GM21515 (cell line): ENCODE measurements around the gene CCDC88A.
"Not testable (repeated sequence)": the region's sequence is repeated elsewhere in the genome, so short reads cannot be mapped to it uniquely, and the experiment has no call there.

Source experiments
- ATAC-seq: cut with Tn5 transposase; IDR thresholded peaks from one replicate; pipeline ENCODE4 v1.9.1; 2021; ENCODE audit not compliant: unreplicated experiment

CCDC88A gene, protein sequence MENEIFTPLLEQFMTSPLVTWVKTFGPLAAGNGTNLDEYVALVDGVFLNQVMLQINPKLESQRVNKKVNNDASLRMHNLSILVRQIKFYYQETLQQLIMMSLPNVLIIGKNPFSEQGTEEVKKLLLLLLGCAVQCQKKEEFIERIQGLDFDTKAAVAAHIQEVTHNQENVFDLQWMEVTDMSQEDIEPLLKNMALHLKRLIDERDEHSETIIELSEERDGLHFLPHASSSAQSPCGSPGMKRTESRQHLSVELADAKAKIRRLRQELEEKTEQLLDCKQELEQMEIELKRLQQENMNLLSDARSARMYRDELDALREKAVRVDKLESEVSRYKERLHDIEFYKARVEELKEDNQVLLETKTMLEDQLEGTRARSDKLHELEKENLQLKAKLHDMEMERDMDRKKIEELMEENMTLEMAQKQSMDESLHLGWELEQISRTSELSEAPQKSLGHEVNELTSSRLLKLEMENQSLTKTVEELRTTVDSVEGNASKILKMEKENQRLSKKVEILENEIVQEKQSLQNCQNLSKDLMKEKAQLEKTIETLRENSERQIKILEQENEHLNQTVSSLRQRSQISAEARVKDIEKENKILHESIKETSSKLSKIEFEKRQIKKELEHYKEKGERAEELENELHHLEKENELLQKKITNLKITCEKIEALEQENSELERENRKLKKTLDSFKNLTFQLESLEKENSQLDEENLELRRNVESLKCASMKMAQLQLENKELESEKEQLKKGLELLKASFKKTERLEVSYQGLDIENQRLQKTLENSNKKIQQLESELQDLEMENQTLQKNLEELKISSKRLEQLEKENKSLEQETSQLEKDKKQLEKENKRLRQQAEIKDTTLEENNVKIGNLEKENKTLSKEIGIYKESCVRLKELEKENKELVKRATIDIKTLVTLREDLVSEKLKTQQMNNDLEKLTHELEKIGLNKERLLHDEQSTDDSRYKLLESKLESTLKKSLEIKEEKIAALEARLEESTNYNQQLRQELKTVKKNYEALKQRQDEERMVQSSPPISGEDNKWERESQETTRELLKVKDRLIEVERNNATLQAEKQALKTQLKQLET (N-terminal part only)

DNA sequence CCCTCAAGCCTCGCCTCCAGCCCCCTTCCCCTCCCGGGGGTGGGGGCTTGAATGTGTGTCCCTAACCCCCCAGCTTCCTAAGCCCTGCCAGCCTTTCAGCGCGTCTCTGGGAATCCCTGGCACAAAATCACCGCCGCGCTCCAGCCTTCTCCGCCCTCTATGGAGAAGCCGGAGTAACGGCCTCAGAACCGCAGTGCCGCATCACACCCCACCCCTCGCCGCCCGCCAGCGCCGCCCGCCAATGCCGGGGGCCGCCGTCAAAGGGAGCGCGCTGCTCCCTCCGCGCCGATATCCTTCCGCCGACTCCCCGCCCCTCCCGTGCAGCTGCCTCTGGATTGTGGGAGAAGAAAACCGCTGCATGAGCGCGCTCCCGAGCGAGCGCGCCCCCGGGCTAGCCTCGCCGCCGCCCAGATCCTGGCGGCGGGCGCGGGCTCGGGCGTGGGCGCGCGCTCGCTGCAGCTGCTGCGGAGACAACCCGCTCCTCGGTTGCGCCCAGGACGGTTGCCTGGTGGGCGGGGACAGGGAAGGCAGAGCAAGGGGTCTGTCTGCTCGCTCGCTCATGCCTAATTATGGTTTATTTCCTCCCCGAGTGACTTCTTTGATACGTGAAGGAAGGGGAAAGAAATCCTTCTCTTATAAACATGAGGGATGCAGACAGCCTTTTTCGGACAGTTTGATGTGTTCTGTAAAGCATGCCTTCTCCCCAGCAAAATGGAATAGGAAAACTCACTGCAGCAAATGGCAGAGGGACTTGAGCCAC, at the start of gene CCDC88A:
CCDC88A (minus strand) TSS at position 178 of the 760 bp plus-strand sequence. CDS start 777 bp downstream, outside the sequence.
- ATAC-seq: peak; percentile 81

DNA sequence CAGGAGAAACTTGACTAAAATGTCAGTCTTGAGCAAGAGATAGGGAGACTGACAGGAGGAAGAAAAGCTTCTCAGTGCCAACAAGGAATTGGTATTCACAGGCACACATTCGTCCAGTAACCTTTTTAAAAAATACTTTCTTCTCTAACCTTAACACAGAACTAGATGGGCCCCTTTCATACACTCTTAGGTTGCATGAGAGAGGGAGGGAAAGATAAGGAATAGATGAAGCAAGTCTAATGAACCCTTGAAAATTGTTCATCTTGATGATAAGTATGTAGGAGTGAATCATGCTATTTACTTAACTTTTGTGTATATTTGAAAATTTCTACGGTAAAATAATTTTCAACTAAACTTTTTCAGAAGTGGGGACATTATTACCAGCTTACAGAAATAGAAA, 42.0 kb upstream of the CCDC88A start:
- ATAC-seq: no peak

DNA sequence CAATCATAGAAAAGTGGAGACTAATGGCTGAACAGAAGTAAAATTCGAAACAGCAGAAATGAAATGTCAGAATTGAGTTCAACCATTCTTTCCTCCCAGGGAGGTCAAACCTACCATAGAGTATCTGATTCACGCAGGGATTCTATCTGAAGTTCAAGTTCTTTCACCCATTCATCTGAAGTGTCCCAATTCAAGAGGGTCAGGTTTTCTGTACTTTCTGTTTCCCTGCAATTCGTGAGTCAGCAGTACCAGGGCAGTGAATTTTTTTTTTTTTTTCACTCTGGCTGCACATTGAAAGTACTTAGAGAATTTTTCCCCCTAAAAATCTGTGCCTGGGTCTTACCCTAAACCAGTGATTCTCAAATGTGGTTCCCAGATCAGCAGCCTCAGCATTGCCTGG, 40.9 kb upstream of the CCDC88A start:
- no peak for ATAC-seq

DNA sequence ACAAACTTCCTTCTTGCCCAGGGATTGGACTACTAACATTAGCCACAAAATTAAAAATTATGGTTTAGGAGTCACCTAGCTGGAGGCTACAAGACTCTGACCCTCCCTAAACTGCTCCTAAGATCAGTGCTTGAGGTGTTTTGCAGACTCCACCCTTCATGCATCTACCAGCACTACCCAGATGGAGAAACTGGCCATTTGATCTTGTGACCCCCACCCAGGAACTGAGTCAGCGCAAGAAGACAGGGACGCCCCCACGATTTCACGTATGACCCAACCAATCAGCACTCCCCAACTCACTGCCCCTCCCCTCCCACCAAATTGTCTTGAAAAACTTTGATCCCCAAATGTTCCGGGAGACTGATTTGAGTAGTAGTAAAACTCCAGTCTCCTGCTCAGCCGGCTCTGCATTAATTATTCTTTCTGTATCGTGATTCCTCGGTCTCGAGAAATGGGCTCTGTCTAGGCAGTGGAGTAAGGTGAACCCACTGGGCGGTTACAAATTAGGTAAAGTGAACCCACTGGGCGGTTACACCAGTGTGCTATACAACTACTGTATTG, 40.1 kb upstream of the CCDC88A start:
- ATAC-seq: no peak

DNA sequence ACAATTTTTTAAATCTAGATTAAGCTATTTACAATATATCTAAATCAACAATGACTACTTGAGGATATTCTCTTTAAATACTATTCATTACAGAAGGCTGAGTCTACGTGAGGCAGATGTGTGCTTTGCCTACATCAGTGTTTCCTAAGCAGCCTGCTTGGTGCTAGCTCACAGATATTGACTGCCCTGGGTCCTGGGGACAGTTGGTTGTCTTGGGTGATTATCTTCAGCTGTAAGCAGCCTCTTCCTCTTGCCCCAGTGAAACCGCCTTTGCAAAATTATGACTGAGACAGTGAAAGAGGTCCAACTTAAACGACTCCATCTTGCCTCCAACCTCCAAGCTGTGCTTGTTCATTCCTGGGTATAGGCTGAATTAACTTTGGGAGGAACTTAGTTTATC, 39.6 kb upstream of the CCDC88A start:
- ATAC-seq: no peak

DNA sequence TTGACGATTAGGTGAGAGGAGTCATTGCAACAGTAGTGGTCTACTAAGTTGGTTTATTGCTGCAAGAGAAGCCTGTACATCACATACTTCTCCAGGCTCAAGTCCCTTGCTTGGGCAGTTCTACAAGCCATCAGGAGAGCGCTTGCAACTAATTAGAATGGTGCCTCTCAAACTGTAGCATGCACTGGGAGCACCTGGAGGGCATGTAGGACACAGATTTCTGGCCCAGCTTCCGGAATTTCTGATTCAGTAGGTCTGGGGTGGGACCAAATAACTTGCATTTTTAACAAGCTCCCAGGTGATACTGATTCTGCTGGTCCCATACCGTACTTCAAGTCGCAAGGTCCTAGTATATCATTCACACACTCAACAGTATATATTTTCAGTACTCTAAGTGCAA, 34.5 kb upstream of the CCDC88A start:
- no peak for ATAC-seq

DNA sequence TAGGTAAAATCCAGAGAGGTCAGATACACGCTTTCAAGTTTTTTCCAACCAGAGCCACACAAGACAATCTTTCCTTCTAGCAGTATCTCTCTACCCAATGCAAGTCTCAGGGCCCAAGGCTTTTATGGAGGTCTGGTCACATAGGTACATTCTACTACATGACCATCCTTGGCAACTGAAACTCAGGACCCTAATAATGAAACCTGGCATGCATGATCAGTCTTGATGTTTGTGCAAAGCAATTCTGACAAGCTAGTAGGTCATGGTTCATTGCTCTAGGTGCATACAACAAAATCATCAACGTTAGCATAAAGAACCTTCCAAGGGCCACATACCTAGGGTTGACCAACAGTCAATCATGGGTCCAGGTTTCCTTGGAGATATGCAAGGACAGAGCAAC, 33.2 kb upstream of the CCDC88A start:
- ATAC-seq: no peak

DNA sequence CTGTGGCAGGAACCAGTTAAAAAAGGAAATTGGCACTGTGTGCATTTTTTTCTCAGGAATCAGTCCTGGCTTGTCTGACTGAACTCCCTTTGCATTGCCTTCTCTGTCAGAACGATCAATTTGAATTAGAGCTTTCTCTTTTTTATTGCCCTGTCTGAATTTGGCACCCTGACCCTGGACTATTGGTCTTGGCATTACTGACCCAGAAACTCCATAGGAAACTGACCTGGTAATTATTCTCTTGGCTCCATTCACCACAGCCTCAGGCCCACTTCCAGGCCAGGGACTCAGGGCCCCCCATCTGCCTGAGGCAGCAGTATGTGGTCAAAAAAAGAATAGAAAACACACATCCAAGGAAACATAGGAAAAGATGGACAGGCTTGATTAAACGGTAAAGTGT, 32.0 kb upstream of the CCDC88A start:
- ATAC-seq: no peak

DNA sequence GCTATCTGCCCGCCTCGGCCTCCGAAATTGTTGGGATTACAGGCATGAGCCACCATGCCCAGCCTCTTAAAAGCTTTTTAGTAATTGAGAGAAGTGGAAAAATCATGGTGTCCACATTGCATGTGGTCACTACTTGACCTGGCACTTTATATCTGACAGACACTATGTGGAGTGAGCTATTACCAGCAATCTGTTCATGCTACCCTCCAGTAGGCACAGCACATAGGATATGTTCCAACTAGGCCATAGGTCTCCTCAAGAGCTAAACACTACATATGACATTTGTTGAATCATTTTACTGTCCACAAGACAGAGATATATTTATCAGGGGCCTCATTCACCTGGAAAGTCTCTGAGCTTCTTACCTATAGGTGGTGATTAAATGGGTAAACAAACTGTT, 30.4 kb upstream of the CCDC88A start:
- ATAC-seq: not testable (repeated sequence)

DNA sequence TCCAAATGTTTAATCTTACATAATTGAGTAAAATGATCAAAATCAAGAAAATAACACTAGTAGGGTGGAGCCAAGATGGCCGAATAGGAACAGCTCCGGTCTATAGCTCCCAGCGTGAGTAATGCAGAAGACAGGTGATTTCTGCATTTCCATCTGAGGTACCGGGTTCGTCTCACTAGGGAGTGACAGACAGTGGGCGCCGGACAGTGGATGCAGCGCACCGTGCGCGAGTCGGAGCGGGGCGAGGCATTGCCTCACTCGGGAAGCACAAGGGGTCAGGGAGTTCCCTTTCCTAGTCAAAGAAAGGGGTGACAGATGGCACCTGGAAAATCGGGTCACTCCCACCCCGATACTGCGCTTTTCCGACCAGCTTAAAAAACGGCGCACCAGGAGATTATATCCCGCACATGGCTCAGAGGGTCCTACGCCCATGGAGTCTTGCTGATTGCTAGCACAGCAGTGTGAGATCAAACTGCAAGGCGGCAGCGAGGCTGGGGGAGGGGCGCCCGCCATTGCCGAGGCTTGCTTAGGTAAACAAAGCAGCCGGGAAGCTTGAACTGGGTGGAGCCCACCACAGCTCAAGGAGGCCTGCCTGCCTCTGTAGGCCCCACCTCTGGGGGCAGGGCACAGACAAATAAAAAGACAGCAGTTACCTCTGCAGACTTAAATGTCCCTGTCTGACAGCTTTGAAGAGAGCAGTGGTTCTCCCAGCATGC, 22.5 kb upstream of the CCDC88A start:
- not testable (repeated sequence) for ATAC-seq

DNA sequence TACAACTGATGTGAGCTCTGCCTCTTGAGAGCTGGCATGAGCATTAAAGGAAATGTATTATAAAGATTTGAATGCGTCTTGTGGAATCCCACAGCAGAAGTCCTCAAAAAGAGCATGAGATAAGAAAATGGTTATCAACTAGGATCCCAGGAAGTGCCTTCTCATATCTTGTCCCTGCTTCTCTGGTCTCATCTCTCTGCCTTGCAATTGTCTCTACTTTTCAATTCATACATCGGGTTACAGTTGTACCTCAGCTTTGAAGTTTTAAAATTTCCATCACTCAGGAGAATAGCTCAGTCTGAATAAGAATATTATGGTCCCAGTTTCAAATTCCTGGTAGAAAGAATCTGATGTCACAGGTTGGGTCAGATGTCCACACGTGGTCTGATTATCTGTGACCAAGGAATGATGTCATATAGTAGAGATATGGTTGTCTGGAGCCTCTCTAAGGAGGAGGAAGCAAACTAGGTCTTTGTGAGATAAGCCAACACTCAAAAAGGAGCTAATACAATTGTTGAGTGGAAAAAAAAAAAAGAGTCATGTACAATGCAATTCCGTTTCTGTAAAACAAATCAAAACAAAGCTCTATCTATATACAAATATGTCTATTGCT, 21.7 kb upstream of the CCDC88A start:
- ATAC-seq: no peak

DNA sequence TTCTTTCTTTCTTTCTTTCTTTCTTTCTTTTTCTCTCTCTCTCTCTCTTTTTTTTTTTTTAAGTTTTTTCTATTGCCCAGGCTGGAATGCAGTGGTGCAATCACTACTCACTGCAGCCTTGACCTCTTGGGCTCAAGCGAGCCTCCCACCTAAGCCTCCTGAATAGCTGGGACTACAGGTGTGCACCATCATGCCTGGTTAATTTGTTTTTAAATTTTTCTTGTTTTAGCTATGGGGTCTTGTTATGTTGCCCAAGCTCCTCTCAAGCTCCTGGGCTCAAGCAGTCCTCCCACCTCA, 19.4 kb upstream of the CCDC88A start:
- no peak for ATAC-seq

DNA sequence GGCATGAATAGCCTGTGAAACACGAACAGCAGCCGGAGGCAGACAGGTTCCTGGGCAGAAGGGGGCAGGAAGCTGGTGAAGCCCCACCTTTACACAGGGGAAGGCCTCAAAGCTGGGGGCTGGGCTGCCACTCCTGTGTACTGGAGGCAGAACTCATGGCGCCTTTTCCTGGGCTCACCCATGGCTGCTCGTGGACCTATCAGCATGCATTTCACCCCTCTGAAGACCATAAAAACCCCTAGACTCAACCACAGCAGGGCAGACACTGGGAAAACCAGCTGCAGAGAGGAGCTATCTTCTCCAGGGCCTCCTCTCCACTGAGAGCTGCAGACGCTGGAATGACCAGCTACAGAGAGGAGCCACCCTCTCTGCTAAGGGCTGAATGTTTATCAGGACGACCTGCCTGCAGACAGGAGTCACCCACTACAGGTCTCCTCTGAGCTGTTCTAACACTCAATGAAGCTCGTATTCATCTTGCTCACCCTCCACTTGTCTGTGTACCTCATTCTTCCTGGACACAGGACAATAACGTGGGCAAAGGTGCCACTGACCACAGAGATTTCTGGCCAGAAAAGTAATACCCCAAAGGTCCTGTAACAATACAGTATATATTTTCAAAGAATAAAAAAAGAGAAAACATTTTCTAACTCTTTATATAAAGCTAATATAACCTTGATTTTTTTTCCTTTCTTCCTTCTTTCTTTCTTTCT, 18.9 kb upstream of the CCDC88A start:
- ATAC-seq: no peak

DNA sequence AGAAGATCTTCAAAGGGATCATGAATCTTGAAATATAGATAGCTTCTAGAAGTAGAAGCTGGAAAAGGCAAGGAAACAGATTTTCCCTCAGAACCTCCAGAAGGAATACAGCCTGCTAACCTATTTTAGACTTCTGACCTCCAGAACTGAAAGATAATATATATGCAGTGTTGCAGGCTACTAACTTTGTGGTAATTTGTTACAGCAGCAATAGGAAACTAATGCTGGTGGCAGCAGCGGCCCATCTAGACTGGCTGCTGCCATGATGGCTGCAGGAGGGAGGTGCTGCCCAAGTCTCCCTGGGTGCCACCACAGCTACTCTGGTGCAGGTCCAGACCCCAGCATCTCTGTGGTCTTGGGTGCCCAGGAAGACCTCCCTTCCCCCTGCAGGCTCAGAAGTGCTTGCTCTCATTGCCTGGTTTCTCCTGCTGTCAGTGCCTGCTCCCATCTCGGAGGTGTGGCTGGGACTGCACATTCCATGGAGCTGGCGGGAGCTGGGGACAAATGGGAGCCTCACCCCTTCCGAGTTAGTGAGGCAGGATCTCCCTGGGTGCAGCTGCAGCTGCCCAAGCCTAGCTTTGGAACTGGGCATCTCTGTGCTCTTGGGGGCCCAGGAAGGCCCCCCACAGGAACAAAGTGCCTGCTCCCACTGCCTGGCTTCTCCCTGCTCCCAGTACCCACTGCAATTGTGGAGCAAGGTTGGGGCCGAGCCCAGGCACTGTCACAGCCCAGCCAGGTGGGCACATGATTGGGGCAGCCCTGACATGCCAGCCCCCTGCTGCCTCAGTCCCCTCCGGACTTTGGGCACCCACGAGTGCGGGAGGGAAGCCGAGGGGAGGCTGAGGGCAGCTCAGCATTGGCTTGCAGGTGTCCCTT, 18.1 kb upstream of the CCDC88A start:
- ATAC-seq: no peak

DNA sequence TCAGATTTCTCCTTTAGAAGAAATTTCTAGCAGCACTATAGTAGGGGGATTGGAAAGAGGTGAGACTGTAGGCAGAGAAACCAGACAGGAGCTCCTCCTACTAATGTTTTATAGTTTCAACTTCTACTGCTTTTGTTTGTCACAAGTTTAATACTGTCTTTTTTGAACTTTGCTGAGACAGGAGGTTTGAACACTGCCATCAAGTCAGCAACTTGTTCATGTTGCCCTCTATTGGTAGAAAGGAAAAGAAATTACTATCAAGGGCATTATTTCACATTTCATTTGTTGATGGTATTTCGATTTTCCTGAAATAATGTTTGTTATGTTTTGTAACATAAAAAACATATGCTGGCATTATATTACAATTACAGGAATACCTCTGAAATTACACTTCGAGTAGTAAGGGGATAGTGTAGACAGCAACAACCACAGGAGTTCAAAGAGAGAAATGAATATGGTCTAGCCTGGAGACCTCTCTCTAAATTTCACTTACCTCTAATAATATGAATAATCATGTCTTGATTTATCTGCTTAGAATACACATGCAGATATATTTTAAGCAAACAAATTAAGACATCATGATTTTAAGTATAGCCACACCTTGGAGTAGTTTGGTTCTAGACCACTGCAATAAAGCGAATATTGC, 12.4 kb upstream of the CCDC88A start:
- ATAC-seq: peak; percentile 56

DNA sequence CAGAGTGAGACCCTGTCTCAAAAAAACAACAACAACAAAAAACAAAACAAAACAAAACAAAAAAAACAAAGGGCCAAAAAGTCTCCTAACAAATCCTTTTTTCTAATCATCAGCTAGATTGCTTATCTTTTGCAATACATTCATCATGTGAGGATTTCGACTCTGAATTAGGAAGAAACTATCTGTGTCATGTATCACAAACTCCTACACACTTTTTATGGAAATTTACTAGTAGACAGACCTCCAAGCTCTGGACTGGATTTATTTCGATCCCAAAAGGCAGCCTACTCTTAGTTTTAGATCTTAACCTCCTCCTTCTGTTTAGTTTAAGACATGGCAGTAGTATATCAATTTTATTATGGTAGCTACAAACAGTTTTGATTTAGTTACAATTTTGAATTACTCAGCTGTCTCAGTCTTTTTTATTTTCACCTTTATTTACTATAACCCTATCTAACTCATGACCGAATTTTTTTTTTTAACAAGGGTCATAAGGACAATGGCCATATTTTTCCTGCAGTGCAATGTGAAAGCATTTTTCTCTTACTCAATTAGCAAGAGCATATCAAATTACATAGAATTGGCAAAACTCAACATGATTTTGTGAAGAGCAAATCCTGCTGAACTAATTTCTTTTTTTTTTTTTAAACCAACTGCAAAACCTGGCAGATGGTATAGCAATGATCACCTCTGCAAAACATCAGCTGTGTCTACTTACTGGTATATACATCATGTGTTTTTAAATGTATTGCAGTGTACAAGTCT, 10.7 kb upstream of the CCDC88A start:
- no peak for ATAC-seq

DNA sequence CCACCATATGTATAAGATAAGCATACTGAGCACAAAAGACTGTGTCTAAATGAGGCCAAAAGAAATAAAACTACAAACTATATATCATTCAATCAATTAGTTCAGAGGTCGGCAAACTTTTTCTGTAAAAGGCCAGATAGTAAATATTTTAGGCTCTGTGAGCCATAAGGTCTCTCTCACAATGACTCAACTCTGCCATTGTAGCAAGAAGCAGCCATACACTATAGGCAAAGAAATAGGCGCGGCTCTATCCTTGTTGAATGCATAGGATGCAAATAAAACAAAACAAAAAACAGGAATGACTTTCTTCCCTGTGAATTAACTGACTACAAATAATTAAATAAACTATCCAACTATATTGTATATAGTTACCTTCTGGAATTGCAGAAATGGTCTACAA, 8.6 kb upstream of the CCDC88A start:
- no peak for ATAC-seq
